Esophagus muscularis mucosa (tissue), 4 donors: Measurements from ENCODE around the gene SUGT1. TPM values are rescaled to one million over a fixed set of nuclear protein-coding genes. Genes with fewer than 3 reads are reported as not detected.

ENCODE experiments used
- DNase-seq: peaks from one replicate; pipeline ENCODE4 v3.0.0-alpha.2; 2017; ENCODE audit errors: extremely low spot score
- H3K27ac ChIP-seq, 4 donors: fragments of 200-600 bp; sonication (generic); replicated peaks in 1 of 4; 1 replicate in 3 of 4; 2 replicates in 1 of 4; pipeline ENCODE4 v1.5.1; 2016 to 2019; ENCODE audit warnings: mild to moderate bottlenecking in 1 of 4
- H3K27me3 ChIP-seq, 4 donors: fragments of 200-600 bp; sonication (generic); one replicate each; pipeline versions ENCODE4 v1.5.1 to v1.6.0; 2016 to 2019
- H3K36me3 ChIP-seq, 4 donors: fragments of 200-600 bp; sonication (generic); one replicate each; pipeline ENCODE4 v1.5.1; 2016 to 2019
- H3K4me1 ChIP-seq, 4 donors: fragments of 200-600 bp; sonication (generic); one replicate each; pipeline ENCODE4 v1.5.1; 2016 to 2019
- H3K4me3 ChIP-seq, 4 donors: fragments of 200-600 bp; sonication (generic); 1 replicate in 2 of 4; 2 replicates in 2 of 4; pipeline ENCODE4 v1.5.1; 2016 to 2019; ENCODE audit warnings: mild to moderate bottlenecking in 4 of 4, moderate library complexity in 1 of 4
- H3K9me3 ChIP-seq, 4 donors: fragments of 200-600 bp; sonication (generic); 1 replicate in 3 of 4; 2 replicates in 1 of 4; pipeline ENCODE4 v1.5.1; 2016 to 2019
- EP300 ChIP-seq: sonication (generic); formaldehyde crosslinking; IDR thresholded peaks from one replicate; pipeline ENCODE4 v1.6.1; 2017; ENCODE audit warnings: antibody characterized with exemption
- POLR2A ChIP-seq: fragments of 450-650 bp; IDR thresholded peaks from one replicate; pipeline ENCODE4 v1.6.1; 2017; ENCODE audit warnings: antibody characterized with exemption, moderate library complexity, mild to moderate bottlenecking, low read depth
- POLR2AphosphoS5 ChIP-seq, 2 donors: sonication (generic); formaldehyde crosslinking; IDR thresholded peaks; one replicate each; pipeline ENCODE4 v1.6.1; 2017; ENCODE audit warnings: antibody characterized with exemption in 2 of 2
- WGBS: methylation state at CpG from one replicate; pipeline ENCODE4 v1.1.5; 2018; 5-methylcytosine and 5-hydroxymethylcytosine counted together
- intact Hi-C: fragments of 100-400 bp; cut with DNase I; formaldehyde crosslinking; loops from one replicate; pipeline ENCODE4 v1.15.1; 2023
- total RNA-seq, 4 donors: library from RNA; depleted of rRNA; stranded (reverse); fragments of >200 nt; gene quantifications; one replicate each; pipeline versions ENCODE4 v1.1.0 to v1.2.1, GENCODE V29; 2016
- TF ChIP-seq, protein P1 (sequence below), 3 experiments: fragments of 200-600 bp in 2 of 3; fragments of 450-650 bp in 1 of 3; sonication (generic) in 2 of 3; IDR thresholded peaks; one replicate each; pipeline ENCODE4 v1.5.1; 2017 to 2019; ENCODE audit warnings: antibody characterized with exemption in 3 of 3, mild to moderate bottlenecking in 2 of 3, moderate library complexity in 1 of 3

Gene SUGT1
- total RNA-seq, 4 donors from 2014 or later, result 28.3 to 41.7 (median 33.3) TPM

DNA sequence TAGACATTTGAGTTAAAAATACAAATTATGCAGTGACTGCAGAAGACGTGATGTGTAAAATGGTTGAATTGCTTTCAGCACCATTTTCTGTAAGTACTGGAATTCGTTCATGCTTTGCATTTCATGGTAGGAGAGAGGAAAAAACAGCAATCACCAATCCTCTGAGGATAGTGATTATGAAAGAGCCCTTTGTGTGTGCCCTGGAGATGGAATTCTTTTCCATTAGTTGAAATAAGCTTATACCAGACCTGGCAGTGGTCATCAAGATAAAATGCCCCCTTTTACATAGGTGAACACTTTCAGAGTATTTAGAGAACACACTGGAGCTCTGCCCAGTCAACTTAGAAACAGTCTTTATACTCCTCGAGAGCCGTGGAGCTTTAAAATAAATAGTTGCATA is 85.3 kb downstream of the SUGT1 start:
- 78% methylated on average over 4 of the region's 4 CpGs for WGBS
- Histone ChIP-seq H3K36me3 (no peaks in the 10 kb centered on the region), H3K4me3 (no peak overlapping the region), H3K9me3 (no peaks in the 10 kb centered on the region), H3K27ac (no peak overlapping the region), H3K4me1 (peaks cover 8 to 15% (median 14%) of the 10 kb centered on the region in 4 donors), H3K27me3 (peaks cover 8 to 59% (median 23%) of the 10 kb centered on the region in 4 donors)
- TF ChIP-seq POLR2A, result no peak
- no peak for TF ChIP-seq EP300
- no peak for TF ChIP-seq POLR2AphosphoS5 (IDR thresholded peaks at IDR 0.05)
- intact Hi-C loops, result no loop called here
- no peak for DNase-seq

DNA sequence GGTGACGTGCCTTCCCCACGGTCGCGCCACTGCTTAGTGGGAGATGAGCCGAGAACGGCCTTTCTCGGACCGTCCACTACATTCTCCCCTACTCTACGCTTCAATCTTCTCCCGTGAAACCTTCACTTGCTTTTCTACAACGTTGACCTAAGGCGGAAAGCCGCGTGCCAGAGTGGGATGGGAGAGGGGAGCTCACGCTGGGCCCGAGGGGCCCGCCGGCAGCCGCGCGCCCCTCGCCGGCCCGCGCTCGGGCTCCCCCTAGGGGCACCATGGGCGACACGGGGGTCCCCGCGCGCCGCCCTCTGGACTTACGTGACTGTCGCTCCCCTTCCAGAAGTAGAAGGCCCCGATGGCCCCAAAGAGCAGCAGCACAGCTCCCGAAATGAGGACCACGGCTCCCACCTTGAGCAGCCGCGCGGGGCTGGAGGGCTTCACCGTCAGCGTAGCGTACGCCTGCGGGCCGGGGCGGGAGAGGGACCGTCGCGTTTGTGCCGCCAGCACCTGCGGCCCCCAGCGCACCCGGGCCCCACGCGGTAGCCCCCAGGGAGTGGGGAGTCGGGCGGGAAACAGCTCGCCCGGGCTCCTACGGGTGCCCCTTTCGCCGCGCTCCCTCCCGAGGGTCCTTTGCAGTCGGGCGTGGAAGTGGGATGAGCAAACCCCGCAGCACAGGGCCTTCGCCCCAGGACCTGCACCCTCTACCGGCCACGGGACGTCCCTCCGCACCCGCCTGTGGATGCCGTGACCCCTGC is 86.3 kb downstream of the SUGT1 start:
- Histone ChIP-seq H3K4me1 (peaks cover 8 to 15% (median 14%) of the 10 kb centered on the region in 4 donors), H3K27ac (no peak overlapping the region), H3K27me3 (peaks cover 8 to 68% (median 23%) of the 10 kb centered on the region in 4 donors), H3K4me3 (peak overlapping the region; percentile 44 to 55 (median 46)), H3K9me3 (peaks cover 0 to 3% (median 0%) of the 10 kb centered on the region in 4 donors), H3K36me3 (no peaks in the 10 kb centered on the region)
- intact Hi-C loops, result no loop called here
- TF ChIP-seq, protein P1, sequence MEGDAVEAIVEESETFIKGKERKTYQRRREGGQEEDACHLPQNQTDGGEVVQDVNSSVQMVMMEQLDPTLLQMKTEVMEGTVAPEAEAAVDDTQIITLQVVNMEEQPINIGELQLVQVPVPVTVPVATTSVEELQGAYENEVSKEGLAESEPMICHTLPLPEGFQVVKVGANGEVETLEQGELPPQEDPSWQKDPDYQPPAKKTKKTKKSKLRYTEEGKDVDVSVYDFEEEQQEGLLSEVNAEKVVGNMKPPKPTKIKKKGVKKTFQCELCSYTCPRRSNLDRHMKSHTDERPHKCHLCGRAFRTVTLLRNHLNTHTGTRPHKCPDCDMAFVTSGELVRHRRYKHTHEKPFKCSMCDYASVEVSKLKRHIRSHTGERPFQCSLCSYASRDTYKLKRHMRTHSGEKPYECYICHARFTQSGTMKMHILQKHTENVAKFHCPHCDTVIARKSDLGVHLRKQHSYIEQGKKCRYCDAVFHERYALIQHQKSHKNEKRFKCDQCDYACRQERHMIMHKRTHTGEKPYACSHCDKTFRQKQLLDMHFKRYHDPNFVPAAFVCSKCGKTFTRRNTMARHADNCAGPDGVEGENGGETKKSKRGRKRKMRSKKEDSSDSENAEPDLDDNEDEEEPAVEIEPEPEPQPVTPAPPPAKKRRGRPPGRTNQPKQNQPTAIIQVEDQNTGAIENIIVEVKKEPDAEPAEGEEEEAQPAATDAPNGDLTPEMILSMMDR (IDR thresholded peaks at IDR 0.05), result peak in 2 of 3 experiments; percentile 28 to 47
- TF ChIP-seq EP300, result no peak
- 9% methylated on average over 32 of the region's 75 CpGs for WGBS
- DNase-seq, result peak; percentile 84

DNA sequence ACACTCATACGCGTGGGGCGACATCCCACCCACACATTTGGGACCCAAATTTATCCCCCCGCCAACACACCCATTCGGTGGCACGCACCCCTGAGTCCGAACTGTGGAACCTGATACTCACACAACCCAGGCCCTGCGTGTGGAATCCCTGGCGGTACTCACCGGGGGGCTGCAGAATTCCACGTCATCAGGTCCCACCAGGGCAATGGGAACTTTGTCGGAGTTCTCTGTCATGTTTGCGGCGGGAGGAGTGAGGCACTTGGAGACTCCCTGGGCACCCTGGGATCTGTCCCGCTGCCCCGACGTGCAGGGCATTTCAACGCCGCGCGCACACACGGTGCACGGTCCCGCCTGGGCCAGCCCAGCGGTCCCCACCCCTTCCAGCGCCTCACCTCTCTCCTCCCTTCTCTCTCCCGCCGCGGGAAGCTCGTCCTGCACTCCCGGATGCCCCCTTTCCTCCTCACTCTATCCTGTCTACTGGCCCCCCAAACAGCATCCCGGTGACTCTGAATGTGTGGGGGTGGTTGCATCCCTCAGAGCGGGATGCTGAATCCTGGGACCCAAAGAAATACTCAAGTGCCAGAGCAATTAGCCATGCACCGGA is 86.9 kb downstream of the SUGT1 start, which contains the start of gene CNMD:
Gene CNMD (minus strand): TSS at position 353 of the 604 bp plus-strand sequence. CDS start 119 bp downstream, at position 234.
- intact Hi-C loops, result no loop called here
- H3K4me3 ChIP-seq, result peak within 1 kb of the TSS; percentile 44 to 55 (median 46)
- DNase-seq, result peak; percentile 21
- H3K27ac ChIP-seq, result no peak within 1 kb of the TSS
- H3K4me1 ChIP-seq, result peaks cover 8 to 15% (median 14%) of the 10 kb centered on the region in 4 donors
- TF ChIP-seq EP300 (no peak), POLR2A (no peak), POLR2AphosphoS5 (IDR thresholded peaks at IDR 0.05) (no peak)
- TF ChIP-seq, protein P1 (IDR thresholded peaks at IDR 0.05), result no peak
- peaks cover 8 to 68% (median 23%) of the 10 kb centered on the region in 4 donors for H3K27me3 ChIP-seq
- WGBS, result 15% methylated on average over 27 of the region's 34 CpGs
- peaks cover 0 to 3% (median 0%) of the 10 kb centered on the region in 4 donors for H3K9me3 ChIP-seq
- no peaks in the 10 kb centered on the region for H3K36me3 ChIP-seq

DNA sequence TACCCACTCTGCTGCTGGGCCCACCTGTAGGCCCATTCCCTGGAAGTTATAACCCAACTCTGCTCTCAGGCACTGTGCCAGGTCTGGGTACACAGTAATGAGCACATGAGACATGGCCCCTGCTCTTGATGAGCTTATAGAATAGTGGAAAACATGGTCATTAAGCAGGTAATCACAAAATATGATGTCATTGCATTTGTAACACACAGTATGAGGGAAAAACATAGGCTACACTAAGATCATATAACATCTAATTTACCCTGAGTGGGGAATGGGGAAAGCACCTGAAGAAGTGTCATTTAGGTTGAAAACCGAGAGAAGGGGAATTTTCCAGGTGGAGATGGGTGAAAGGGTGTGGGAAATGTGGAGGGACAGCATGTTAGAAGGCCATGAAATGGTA is 90.9 kb downstream of the SUGT1 start:
- Histone ChIP-seq H3K36me3 (no peaks in the 10 kb centered on the region), H3K27ac (no peak overlapping the region), H3K9me3 (peaks cover 0 to 3% (median 0%) of the 10 kb centered on the region in 4 donors), H3K4me1 (peaks cover 8 to 13% (median 10%) of the 10 kb centered on the region in 4 donors), H3K4me3 (no peak overlapping the region), H3K27me3 (peaks cover 8 to 46% (median 14%) of the 10 kb centered on the region in 4 donors)
- DNase-seq, result no peak
- intact Hi-C loops, result no loop called here
- 79% methylated on average over 1 of the region's 1 CpG for WGBS
- TF ChIP-seq POLR2AphosphoS5 (IDR thresholded peaks at IDR 0.05), result no peak
- TF ChIP-seq, protein P1 (IDR thresholded peaks at IDR 0.05), result no peak
- no peak for TF ChIP-seq EP300
- no peak for TF ChIP-seq POLR2A

DNA sequence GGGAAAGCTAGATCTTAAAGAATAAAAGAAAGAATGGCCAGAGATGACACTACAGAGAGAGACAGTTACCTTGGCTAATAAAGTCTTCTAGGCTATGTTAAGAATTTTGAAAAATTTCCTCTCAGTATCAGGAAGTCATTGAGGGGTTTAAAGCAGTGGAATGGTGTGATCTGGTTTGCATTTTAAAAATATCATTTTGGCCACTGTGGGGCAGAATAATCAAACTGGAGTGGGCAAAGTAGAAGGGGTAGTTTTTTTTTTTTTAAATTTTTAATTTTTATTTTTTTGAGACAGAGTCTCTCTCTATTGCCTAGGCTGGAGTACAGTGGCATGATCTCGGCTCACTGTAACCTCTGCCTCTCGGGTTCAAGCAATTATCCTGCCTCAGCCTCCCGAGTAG is 91.4 kb downstream of the SUGT1 start:
- Histone ChIP-seq H3K9me3 (peaks cover 0 to 3% (median 0%) of the 10 kb centered on the region in 4 donors), H3K27ac (no peak overlapping the region), H3K36me3 (no peaks in the 10 kb centered on the region), H3K27me3 (peaks cover 5 to 42% (median 10%) of the 10 kb centered on the region in 4 donors), H3K4me3 (no peak overlapping the region), H3K4me1 (peaks cover 5 to 9% (median 6%) of the 10 kb centered on the region in 4 donors)
- intact Hi-C loops, result no loop called here
- DNase-seq, result no peak
- TF ChIP-seq, protein P1 (IDR thresholded peaks at IDR 0.05), result no peak
- TF ChIP-seq EP300 (no peak), POLR2A (no peak), POLR2AphosphoS5 (IDR thresholded peaks at IDR 0.05) (no peak)
- 94% methylated on average over 3 of the region's 3 CpGs for WGBS
